Measurements from ENCODE around the gene NUDT14.

NUDT14 gene

DNA sequence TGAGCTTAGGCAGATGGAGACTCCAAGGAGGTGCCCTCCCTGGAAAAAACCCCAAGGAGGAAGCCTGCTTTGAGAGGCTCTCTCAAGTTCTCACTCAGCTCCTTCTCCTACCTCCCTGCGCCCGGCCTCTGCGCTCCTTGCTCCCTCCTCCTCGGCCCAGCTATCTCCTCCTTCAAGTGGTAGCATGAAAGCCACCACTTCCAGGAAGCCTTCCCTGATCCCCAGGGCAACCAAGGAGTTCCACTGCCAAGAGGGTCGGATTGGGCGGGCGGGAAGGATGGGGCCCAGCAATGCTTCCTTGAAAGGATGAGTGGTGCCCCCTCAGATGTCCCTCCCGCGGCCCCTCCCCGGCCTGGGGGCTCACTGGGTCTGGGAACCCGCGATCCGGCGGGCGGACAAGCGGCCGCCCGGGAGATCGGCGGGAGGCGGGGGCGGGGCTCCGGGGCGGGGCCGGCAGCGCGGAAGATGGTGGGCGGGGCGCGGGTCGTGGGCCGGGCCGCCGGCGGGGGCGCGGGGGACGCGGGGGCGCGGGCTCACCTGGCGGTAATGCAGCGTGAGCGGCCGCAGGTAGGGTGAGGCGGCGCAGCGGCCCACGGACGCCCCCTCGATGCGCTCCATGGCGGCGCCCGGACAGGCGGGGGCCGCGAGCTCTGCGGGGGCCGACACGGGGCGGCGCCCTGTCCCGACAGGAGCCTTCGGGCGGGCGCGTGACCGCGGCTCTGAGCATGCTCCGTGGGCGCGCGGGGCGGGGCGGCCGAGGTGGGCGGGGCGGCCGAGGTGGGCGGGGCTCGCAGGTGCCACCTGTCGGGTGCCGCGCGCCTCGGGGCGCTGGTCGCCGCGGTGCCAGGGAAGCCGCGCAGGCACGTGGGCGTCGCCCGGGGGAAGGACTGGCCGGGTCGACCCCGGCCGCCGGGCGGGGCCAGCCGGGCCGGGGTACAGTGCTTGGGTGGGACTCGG lies at the start of gene NUDT14:
NUDT14 (minus strand) TSS at position 721 of the 957 bp plus-strand sequence; CDS start at position 618, 103 bp downstream.
- H3K9ac ChIP-seq (ENCODE audit: low read depth, low read length), result no peak within 1 kb of the TSS
- H3K4me3 ChIP-seq (ENCODE audit: low read depth, low read length), result peak within 1 kb of the TSS; percentile 61
- H3K9me3 ChIP-seq (ENCODE audit: control insufficient read depth, insufficient read depth, low read length), result no peaks in the 10 kb centered on the region
- no peaks in the 10 kb centered on the region for H3K36me3 ChIP-seq (ENCODE audit: control insufficient read depth, insufficient read depth, low read length)
- H3K4me1 ChIP-seq (ENCODE audit: control insufficient read depth, insufficient read depth, low read length), result no peaks in the 10 kb centered on the region
- no peak within 1 kb of the TSS for H3K27ac ChIP-seq (ENCODE audit: low read depth, low read length)
- peaks cover 24% of the 10 kb centered on the region for H3K27me3 ChIP-seq (ENCODE audit: control insufficient read depth, insufficient read depth, low read length)

DNA sequence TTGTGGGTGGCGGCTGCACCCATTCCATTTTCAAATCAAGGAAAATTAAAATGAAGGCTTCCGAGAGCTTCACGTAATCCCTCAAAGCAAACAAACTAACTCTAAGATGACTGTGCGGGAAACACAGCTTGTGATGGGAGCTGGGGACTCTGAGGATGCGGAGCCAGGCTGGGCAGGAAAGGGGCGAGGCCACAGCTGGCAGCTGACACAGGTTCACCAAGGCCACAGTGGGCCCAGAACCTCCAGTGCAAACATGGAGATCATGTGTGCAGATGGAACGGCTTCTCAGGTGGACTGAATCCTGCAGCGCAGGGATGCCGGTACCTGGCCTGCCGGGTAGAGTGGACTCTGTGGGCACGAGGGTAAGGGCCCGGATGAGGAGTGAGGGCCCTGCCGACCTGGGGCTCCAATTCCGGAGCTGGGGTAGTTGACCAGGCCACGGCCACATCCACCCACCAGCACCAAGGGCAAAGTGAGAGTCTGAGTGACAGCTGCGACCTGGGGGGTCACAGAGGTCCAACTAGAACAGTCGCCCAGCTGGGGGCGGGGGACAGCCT lies 48.1 kb upstream of the NUDT14 start:
- H3K9me3 ChIP-seq (ENCODE audit: control insufficient read depth, insufficient read depth, low read length), result peaks cover 3% of the 10 kb centered on the region; the same call in 1 of the 2 replicates
- H3K27ac ChIP-seq (ENCODE audit: low read depth, low read length), result no peak overlapping the region
- no peaks in the 10 kb centered on the region for H3K4me1 ChIP-seq (ENCODE audit: control insufficient read depth, insufficient read depth, low read length)

DNA sequence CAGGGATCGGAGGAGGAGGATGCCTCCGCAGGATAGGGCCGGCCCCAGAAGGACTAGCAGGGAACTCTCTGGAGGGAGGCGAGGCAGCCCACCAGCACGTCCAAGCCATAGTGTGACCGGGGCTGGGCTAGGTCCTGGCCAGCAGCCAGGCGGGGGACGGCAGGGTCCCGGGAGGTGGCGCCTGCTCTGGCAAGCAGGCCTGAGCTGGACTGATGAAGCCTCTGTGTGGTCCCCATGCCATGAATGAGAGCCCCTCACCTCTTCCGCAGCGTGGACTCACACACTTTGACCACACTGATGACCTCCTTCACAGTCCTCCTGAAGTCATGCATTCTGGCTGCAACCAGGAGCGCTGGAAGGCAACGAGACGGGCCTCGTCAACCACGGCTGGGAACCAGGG lies 47.5 kb upstream of the NUDT14 start:
- H3K27me3 ChIP-seq (ENCODE audit: control insufficient read depth, insufficient read depth, low read length), result no peaks in the 10 kb centered on the region
- H3K27ac ChIP-seq (ENCODE audit: low read depth, low read length), result no peak overlapping the region
- H3K4me3 ChIP-seq (ENCODE audit: low read depth, low read length), result no peak overlapping the region
- H3K9me3 ChIP-seq (ENCODE audit: control insufficient read depth, insufficient read depth, low read length), result peaks cover 3% of the 10 kb centered on the region; the same call in 1 of the 2 replicates
- H3K4me1 ChIP-seq (ENCODE audit: control insufficient read depth, insufficient read depth, low read length), result no peaks in the 10 kb centered on the region
- 0 out of 2 replicates have a peak, but pooled peaks cover 7% of the 10 kb centered on the region for H3K36me3 ChIP-seq (ENCODE audit: control insufficient read depth, insufficient read depth, low read length)
- H3K9ac ChIP-seq (ENCODE audit: low read depth, low read length), result no peak overlapping the region

More for the DNA sequence above, 48.1 kb upstream of the NUDT14 start:
- no peaks in the 10 kb centered on the region for H3K27me3 ChIP-seq (ENCODE audit: control insufficient read depth, insufficient read depth, low read length)
- H3K4me3 ChIP-seq (ENCODE audit: low read depth, low read length), result no peak overlapping the region
- no peak overlapping the region for H3K9ac ChIP-seq (ENCODE audit: low read depth, low read length)
- 0 out of 2 replicates have a peak, but pooled peaks cover 7% of the 10 kb centered on the region for H3K36me3 ChIP-seq (ENCODE audit: control insufficient read depth, insufficient read depth, low read length)

DNA sequence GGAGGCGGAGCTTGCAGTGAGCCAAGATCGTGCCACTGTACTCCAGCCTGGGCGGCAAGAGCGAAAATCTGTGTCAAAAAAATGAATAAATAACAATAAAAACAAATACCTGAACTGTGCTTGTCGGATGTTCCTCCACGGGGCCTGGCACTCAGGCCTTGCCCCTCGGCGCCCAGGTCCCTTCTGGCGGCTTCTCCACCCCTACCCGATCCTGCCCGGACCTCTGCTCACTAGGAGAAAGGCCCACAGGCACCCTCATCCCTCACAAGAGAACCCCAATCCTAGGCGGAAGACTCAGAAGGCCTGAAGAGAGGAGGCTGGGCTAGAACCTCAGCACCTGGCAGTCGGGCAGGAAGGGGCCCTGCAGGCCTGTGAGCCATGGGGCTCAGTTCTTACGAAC lies 46.2 kb upstream of the NUDT14 start:
- H3K27me3 ChIP-seq (ENCODE audit: control insufficient read depth, insufficient read depth, low read length), result no peaks in the 10 kb centered on the region
- no peak overlapping the region for H3K4me3 ChIP-seq (ENCODE audit: low read depth, low read length)
- peaks cover 3% of the 10 kb centered on the region; the same call in 1 of the 2 replicates for H3K9me3 ChIP-seq (ENCODE audit: control insufficient read depth, insufficient read depth, low read length)
- no peaks in the 10 kb centered on the region for H3K4me1 ChIP-seq (ENCODE audit: control insufficient read depth, insufficient read depth, low read length)
- no peak overlapping the region for H3K9ac ChIP-seq (ENCODE audit: low read depth, low read length)
- H3K27ac ChIP-seq (ENCODE audit: low read depth, low read length), result no peak overlapping the region
- 0 out of 2 replicates have a peak, but pooled peaks cover 7% of the 10 kb centered on the region for H3K36me3 ChIP-seq (ENCODE audit: control insufficient read depth, insufficient read depth, low read length)

DNA sequence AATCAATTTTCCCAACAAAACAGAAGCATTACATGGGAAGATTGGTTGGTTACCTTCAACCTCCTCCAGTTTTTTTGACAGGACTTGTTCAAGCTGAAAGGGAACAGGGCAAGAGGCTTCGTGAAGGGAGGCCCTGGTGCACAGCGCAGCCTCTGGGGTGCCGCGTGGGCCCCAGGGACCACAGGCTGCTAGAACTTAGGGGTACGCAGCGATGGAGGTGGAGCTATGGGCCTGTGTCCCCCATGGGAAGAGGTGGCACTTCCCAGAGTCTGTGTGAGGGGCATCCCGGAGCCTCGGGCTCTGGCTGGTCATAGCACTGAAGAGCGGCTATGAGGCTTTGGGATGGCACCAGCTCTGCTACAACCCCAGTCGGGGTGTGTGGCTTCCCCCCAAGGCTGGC lies 45.1 kb upstream of the NUDT14 start:
- H3K36me3 ChIP-seq (ENCODE audit: control insufficient read depth, insufficient read depth, low read length), result peaks cover 9% of the 10 kb centered on the region; the same call in 1 of the 2 replicates
- H3K4me3 ChIP-seq (ENCODE audit: low read depth, low read length), result no peak overlapping the region
- no peak overlapping the region for H3K9ac ChIP-seq (ENCODE audit: low read depth, low read length)

DNA sequence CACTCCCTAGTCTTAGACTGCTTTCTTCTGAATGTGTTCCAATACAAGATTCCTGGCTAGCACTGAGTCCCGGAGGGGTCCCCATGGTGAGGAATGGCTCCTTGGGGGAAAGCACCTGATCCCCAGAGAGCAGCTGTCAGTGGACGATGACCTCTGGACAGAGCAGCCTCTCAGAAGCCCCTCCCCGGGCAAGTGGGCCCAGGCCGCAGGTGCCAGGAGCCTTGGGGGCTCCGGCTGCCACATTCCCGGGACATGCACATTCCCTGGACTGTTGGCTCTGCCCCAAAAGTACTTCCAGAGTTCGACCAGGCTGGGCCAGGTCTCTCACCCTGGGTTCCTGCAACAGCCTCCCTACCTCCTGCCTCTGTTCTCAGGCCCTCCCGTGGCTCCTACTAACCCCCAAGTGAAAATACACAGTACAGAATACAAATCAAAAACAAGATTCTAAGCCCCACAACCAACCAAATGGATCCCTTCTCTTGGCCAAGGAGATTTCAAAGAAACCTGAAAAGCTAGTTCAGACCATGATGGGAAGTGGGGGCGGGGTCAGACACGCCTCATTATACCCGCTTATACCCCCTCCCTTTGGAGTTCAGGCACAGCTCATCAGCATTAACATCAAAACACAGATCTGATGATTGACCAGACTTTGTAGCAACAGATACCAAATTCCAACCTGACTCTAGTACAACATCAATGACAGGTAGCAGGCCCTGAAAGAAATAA lies 43.9 kb upstream of the NUDT14 start:
- H3K27ac ChIP-seq (ENCODE audit: low read depth, low read length), result no peak overlapping the region
- H3K36me3 ChIP-seq (ENCODE audit: control insufficient read depth, insufficient read depth, low read length), result peaks cover 10% of the 10 kb centered on the region; the same call in 1 of the 2 replicates
- H3K9ac ChIP-seq (ENCODE audit: low read depth, low read length), result no peak overlapping the region
- no peaks in the 10 kb centered on the region for H3K27me3 ChIP-seq (ENCODE audit: control insufficient read depth, insufficient read depth, low read length)
- H3K4me3 ChIP-seq (ENCODE audit: low read depth, low read length), result no peak overlapping the region
- H3K9me3 ChIP-seq (ENCODE audit: control insufficient read depth, insufficient read depth, low read length), result no peaks in the 10 kb centered on the region
- H3K4me1 ChIP-seq (ENCODE audit: control insufficient read depth, insufficient read depth, low read length), result no peaks in the 10 kb centered on the region

More for the DNA sequence above, 45.1 kb upstream of the NUDT14 start:
- Histone ChIP-seq H3K27me3 (ENCODE audit: control insufficient read depth, insufficient read depth, low read length) (no peaks in the 10 kb centered on the region), H3K4me1 (ENCODE audit: control insufficient read depth, insufficient read depth, low read length) (no peaks in the 10 kb centered on the region), H3K27ac (ENCODE audit: low read depth, low read length) (no peak overlapping the region), H3K9me3 (ENCODE audit: control insufficient read depth, insufficient read depth, low read length) (no peaks in the 10 kb centered on the region)

DNA sequence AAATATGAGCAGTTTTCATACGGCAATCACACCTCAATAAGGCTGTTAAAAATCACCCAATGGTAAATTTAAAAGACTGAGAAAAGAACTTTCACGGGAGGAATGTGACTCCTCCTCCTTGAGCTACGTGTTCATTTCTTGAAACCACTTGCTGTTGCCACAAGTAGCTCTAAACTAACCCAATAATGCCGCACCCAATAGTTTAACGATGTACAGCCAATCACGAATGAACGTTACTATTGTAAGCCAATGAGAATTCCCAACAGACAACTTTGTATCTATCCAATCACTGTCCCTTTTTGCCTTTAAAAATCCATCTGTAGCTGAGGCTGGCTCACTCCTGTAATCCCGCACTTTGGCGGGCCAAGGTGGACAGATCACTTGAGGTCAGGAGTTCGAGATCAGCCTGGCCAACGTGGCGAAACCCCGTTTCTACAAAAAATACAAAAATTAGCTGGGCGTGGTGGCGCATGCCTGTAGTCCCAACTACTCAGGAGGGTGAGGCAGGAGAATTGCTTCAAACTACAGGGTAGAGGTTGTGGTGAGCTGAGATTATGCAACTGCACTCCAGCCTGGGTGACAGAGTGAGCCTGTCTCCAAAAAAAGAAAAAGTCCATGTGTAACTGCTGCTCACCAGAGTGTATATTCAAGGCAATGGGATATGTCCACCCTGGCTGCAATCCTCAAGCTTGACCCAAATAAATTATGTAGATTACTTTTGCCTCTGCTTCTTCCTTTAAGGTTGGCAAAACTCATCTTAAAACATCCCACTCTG lies 42.8 kb upstream of the NUDT14 start:
- Histone ChIP-seq H3K9me3 (ENCODE audit: control insufficient read depth, insufficient read depth, low read length) (no peaks in the 10 kb centered on the region), H3K27me3 (ENCODE audit: control insufficient read depth, insufficient read depth, low read length) (no peaks in the 10 kb centered on the region), H3K36me3 (ENCODE audit: control insufficient read depth, insufficient read depth, low read length) (peaks cover 11% of the 10 kb centered on the region), H3K4me1 (ENCODE audit: control insufficient read depth, insufficient read depth, low read length) (no peaks in the 10 kb centered on the region), H3K9ac (ENCODE audit: low read depth, low read length) (no peak overlapping the region), H3K4me3 (ENCODE audit: low read depth, low read length) (no peak overlapping the region), H3K27ac (ENCODE audit: low read depth, low read length) (no peak overlapping the region)

DNA sequence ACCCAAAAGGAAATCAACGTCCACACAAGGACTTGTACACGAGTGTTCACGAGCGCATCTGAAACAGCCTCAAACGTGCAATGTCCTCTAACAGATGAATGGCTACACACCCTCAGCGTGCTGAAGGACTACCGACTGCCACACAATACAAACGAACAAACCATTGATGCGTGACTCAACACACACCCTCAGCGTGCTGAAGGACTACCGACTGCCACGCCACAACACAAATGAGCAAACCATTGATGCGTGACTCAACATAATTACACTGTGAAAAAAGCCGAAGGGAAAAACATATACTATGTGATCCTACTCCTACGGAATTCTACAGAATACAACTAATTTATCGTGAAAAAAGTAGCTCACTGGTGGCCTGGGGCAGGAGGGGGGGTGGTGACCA lies 42.1 kb upstream of the NUDT14 start:
- Histone ChIP-seq H3K9ac (ENCODE audit: low read depth, low read length) (no peak overlapping the region), H3K9me3 (ENCODE audit: control insufficient read depth, insufficient read depth, low read length) (no peaks in the 10 kb centered on the region), H3K4me3 (ENCODE audit: low read depth, low read length) (no peak overlapping the region), H3K4me1 (ENCODE audit: control insufficient read depth, insufficient read depth, low read length) (no peaks in the 10 kb centered on the region), H3K27ac (ENCODE audit: low read depth, low read length) (no peak overlapping the region), H3K36me3 (ENCODE audit: control insufficient read depth, insufficient read depth, low read length) (peaks cover 18% of the 10 kb centered on the region), H3K27me3 (ENCODE audit: control insufficient read depth, insufficient read depth, low read length) (no peaks in the 10 kb centered on the region)

DNA sequence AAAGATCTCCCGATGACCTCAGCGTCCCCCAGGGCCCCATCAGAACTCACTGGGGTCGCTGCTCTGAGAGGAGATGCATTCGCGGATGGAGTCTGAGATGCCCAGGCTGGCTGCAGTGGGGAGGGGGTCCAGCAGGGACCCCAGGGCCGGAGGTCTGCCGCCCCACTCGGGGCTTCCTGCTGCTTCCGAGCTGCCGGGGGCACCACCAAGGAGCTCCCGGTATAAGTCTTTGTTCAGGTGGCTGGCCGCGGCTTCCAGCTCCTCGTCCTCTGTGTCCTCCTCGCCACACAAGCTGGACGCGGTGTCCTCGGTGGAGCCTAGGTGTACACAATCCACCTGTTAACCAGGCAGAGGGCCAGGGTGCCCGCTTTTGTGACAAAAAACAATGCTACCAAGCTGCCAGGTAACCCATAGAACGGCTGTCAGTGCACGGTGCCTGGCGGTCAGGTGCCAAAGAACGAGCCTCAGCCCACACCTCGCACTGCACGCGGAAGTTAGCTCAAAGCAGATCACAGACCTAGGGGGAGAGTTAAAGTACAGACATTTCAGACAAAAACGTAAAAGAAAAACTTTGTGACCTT lies 40.6 kb upstream of the NUDT14 start:
- peaks cover 18% of the 10 kb centered on the region for H3K36me3 ChIP-seq (ENCODE audit: control insufficient read depth, insufficient read depth, low read length)
- H3K9ac ChIP-seq (ENCODE audit: low read depth, low read length), result no peak overlapping the region

More for the DNA sequence above, 40.6 kb upstream of the NUDT14 start:
- Histone ChIP-seq H3K9me3 (ENCODE audit: control insufficient read depth, insufficient read depth, low read length) (no peaks in the 10 kb centered on the region), H3K27me3 (ENCODE audit: control insufficient read depth, insufficient read depth, low read length) (no peaks in the 10 kb centered on the region), H3K4me3 (ENCODE audit: low read depth, low read length) (no peak overlapping the region), H3K27ac (ENCODE audit: low read depth, low read length) (no peak overlapping the region), H3K4me1 (ENCODE audit: control insufficient read depth, insufficient read depth, low read length) (no peaks in the 10 kb centered on the region)

All from HUES48 (cell line).